H9 (cell line): Measurements from ENCODE around the gene TMEM156. TPM values are rescaled to one million over a fixed set of nuclear protein-coding genes. Genes with fewer than 3 reads are reported as not detected.
A peak's percentile ranks its signal among the peaks of the same experiment; 100 is the strongest.
"Not testable (repeated sequence)": the region's sequence is repeated elsewhere in the genome, so short reads cannot be mapped to it uniquely, and the experiment has no call there.

Experiments used
- DNase-seq: peaks from one replicate; pipeline ENCODE4 v3.0.0-alpha.2; 2017
- H2AFZ ChIP-seq: one replicate; pipeline ENCODE4 v1.6.1; 2013; ENCODE audit warnings: mild to moderate bottlenecking, low read length, control low read depth, moderate library complexity
- H2AK5ac ChIP-seq: 2 replicates; pipeline ENCODE4 v1.6.1; 2013; ENCODE audit warnings: low read length, control low read depth, mixed read lengths; ENCODE audit not compliant: insufficient read length
- H2BK120ac ChIP-seq: one replicate; pipeline ENCODE4 v1.6.1; 2013; ENCODE audit warnings: low read depth, mild to moderate bottlenecking, low read length, control low read depth, inconsistent platforms; ENCODE audit not compliant: poor library complexity, severe bottlenecking
- H2BK12ac ChIP-seq: 2 replicates; pipeline ENCODE4 v1.6.1; 2013; ENCODE audit warnings: low read length, control low read depth, mixed read lengths, low read depth; ENCODE audit not compliant: insufficient read length
- H2BK15ac ChIP-seq: 2 replicates; pipeline ENCODE4 v1.6.1; 2013; ENCODE audit warnings: low read depth, low read length, control low read depth
- H2BK20ac ChIP-seq: one replicate; pipeline ENCODE4 v1.6.1; 2013; ENCODE audit warnings: low read depth, mild to moderate bottlenecking, low read length, control low read depth, inconsistent platforms; ENCODE audit not compliant: poor library complexity, severe bottlenecking
- H2BK5ac ChIP-seq: 2 replicates; pipeline ENCODE4 v1.6.1; 2013; ENCODE audit warnings: low read length, control low read depth, mixed read lengths; ENCODE audit not compliant: insufficient read length
- H3K14ac ChIP-seq: 2 replicates; pipeline ENCODE4 v1.6.1; 2013; ENCODE audit warnings: low read length, control low read depth; ENCODE audit not compliant: insufficient read depth
- H3K18ac ChIP-seq: 2 replicates; pipeline ENCODE4 v1.6.1; 2013; ENCODE audit warnings: low read depth, mild to moderate bottlenecking, mixed read lengths, low read length, control low read depth; ENCODE audit not compliant: insufficient read length
- H3K23ac ChIP-seq: 2 replicates; pipeline ENCODE4 v1.6.1; 2013; ENCODE audit warnings: low read length, control low read depth, mixed read lengths, low read depth; ENCODE audit not compliant: insufficient read length
- H3K23me2 ChIP-seq: 2 replicates; pipeline ENCODE4 v1.6.1; 2013; ENCODE audit warnings: low read depth, mild to moderate bottlenecking, mixed read lengths, low read length, control low read depth; ENCODE audit not compliant: insufficient read length, poor library complexity, severe bottlenecking
- H3K27ac ChIP-seq: 2 replicates; pipeline ENCODE4 v1.5.1; 2013; ENCODE audit warnings: low read length, control low read depth, mixed read lengths, low read depth; ENCODE audit not compliant: insufficient read length
- H3K27me3 ChIP-seq: 2 replicates; pipeline ENCODE4 v1.6.1; 2013; ENCODE audit warnings: low read length, control low read depth, inconsistent platforms; ENCODE audit not compliant: insufficient read depth
- H3K4ac ChIP-seq: 2 replicates; pipeline ENCODE4 v1.6.1; 2013; ENCODE audit warnings: low read depth, mild to moderate bottlenecking, control low read depth, inconsistent platforms, low read length, moderate library complexity
- H3K4me1 ChIP-seq: 2 replicates; pipeline ENCODE4 v1.6.1; 2013; ENCODE audit warnings: low read length, control low read depth, inconsistent platforms; ENCODE audit not compliant: insufficient read depth
- H3K4me2 ChIP-seq: 2 replicates; pipeline ENCODE4 v1.6.1; 2013; ENCODE audit warnings: low read length, control low read depth, mixed read lengths; ENCODE audit not compliant: insufficient read length, insufficient read depth
- H3K56ac ChIP-seq: 2 replicates; pipeline ENCODE4 v1.6.1; 2013; ENCODE audit warnings: low read depth, mild to moderate bottlenecking, mixed read lengths, low read length, control low read depth; ENCODE audit not compliant: insufficient read length
- H3K79me1 ChIP-seq: 2 replicates; pipeline ENCODE4 v1.6.1; 2013; ENCODE audit warnings: low read depth, mild to moderate bottlenecking, moderate library complexity, low read length, control low read depth, inconsistent platforms; ENCODE audit not compliant: insufficient read depth, poor library complexity, severe bottlenecking
- H3K79me2 ChIP-seq: 2 replicates; pipeline ENCODE4 v1.6.1; 2013; ENCODE audit warnings: low read length, control low read depth, inconsistent platforms; ENCODE audit not compliant: insufficient read depth
- H3K9ac ChIP-seq: 2 replicates; pipeline ENCODE4 v1.6.1; 2013; ENCODE audit warnings: low read length, control low read depth, mixed read lengths; ENCODE audit not compliant: insufficient read length; ENCODE audit errors: extremely low read depth
- H3K9me3 ChIP-seq: one replicate; pipeline ENCODE4 v1.6.1; 2013; ENCODE audit warnings: low read depth, low read length, inconsistent platforms; ENCODE audit not compliant: control insufficient read depth
- H3T11ph ChIP-seq: one replicate; pipeline ENCODE4 v1.6.1; 2013; ENCODE audit warnings: mild to moderate bottlenecking, low read length, control low read depth, inconsistent platforms
- H4K20me1 ChIP-seq: one replicate; pipeline ENCODE4 v1.6.1; 2013; ENCODE audit not compliant: control insufficient read depth, insufficient read length, insufficient read depth
- H4K5ac ChIP-seq: 2 replicates; pipeline ENCODE4 v1.6.1; 2013; ENCODE audit warnings: low read depth, mild to moderate bottlenecking, mixed read lengths, low read length, control low read depth; ENCODE audit not compliant: insufficient read length
- H4K8ac ChIP-seq: replicated peaks from 2 replicates; pipeline ENCODE4 v1.6.1; 2013; ENCODE audit warnings: low read length, control low read depth, mixed read lengths, low read depth; ENCODE audit not compliant: insufficient read length
- H4K91ac ChIP-seq: 2 replicates; pipeline ENCODE4 v1.6.1; 2013; ENCODE audit warnings: low read depth, mild to moderate bottlenecking, moderate library complexity, mixed read lengths, low read length, control low read depth; ENCODE audit not compliant: insufficient read length
- H3K27ac Mint-ChIP-seq, 3 experiments: 2 replicates in 2 of 3; 3 replicates in 1 of 3; pipeline ENCODE4 v1.8.0; 2020 to 2021; ENCODE audit warnings: mixed read lengths in 3 of 3, mild to moderate bottlenecking in 1 of 3, moderate library complexity in 1 of 3
- H3K27me3 Mint-ChIP-seq: 2 replicates; pipeline ENCODE4 v1.8.0; 2021; ENCODE audit warnings: low read depth, mild to moderate bottlenecking, moderate library complexity, mixed read lengths
- H3K36me3 Mint-ChIP-seq, 3 experiments: 2 replicates in 2 of 3; 3 replicates in 1 of 3; pipeline ENCODE4 v1.8.0; 2020 to 2021; ENCODE audit warnings: low read depth in 3 of 3, mixed read lengths in 3 of 3; ENCODE audit not compliant: insufficient read depth in 1 of 3
- H3K4me1 Mint-ChIP-seq, 2 experiments: 2 replicates each; pipeline ENCODE4 v1.8.0; 2020; ENCODE audit warnings: mixed read lengths in 2 of 2
- H3K4me3 Mint-ChIP-seq, 2 experiments: 2 replicates in 1 of 2; 3 replicates in 1 of 2; pipeline ENCODE4 v1.8.0; 2020 to 2021; ENCODE audit warnings: mild to moderate bottlenecking in 2 of 2, mixed read lengths in 2 of 2, moderate library complexity in 1 of 2
- H3K9me3 Mint-ChIP-seq, 2 experiments: 2 replicates in 1 of 2; 3 replicates in 1 of 2; pipeline ENCODE4 v1.8.0; 2020; ENCODE audit warnings: mild to moderate bottlenecking in 2 of 2, mixed read lengths in 2 of 2, moderate library complexity in 1 of 2
- CTCF ChIP-seq: fragments of 200-600 bp; sonication (generic); conservative IDR thresholded peaks from 3 replicates; pipeline ENCODE4 v1.8.0; 2021; ENCODE audit warnings: antibody characterized with exemption, mild to moderate bottlenecking
- WGBS: extraction: QIAGEN DNeasy Blood & Tissue Kit; methylation state at CpG from one replicate; pipeline ENCODE4 v1.1.7; 2013; ENCODE audit warnings: missing lambda C conversion rate, low lambda C conversion rate, mixed read lengths; ENCODE audit not compliant: insufficient read length; ENCODE audit errors: extremely low coverage; 5-methylcytosine and 5-hydroxymethylcytosine counted together
- total RNA-seq: library from RNA; stranded (reverse); gene quantifications from 2 replicates; pipeline ENCODE4 v1.2.1, GENCODE V29; 2021

Gene TMEM156
- total RNA-seq, 1 experiment from 2014 or later = not detected

- no peak overlapping the region for H3T11ph ChIP-seq
- DNase-seq = no peak
- H4K91ac ChIP-seq = no peak overlapping the region
- no peak overlapping the region for H2BK120ac ChIP-seq
- no peak overlapping the region for H4K8ac ChIP-seq
- WGBS = no CpG with 5 or more reads among the region's 6 CpGs
- no peak overlapping the region for H3K27ac ChIP-seq
- no peak for TF ChIP-seq CTCF
- H3K9me3 Mint-ChIP-seq = no peaks in the 10 kb centered on the region
- H3K14ac ChIP-seq = no peak overlapping the region
- H3K9ac ChIP-seq = no peak overlapping the region
- no peaks in the 10 kb centered on the region for H3K79me2 ChIP-seq
- no peak overlapping the region for H2BK5ac ChIP-seq
- peaks cover 9 to 13% of the 10 kb centered on the region in 2 experiments for H3K4me1 Mint-ChIP-seq
- H4K5ac ChIP-seq = no peak overlapping the region
- 0 out of 2 replicates have a peak, but pooled peaks cover 3% of the 10 kb centered on the region for H3K4me1 ChIP-seq
- no peaks in the 10 kb centered on the region for H3K23me2 ChIP-seq
- no peak overlapping the region for H3K4me2 ChIP-seq
- no peak overlapping the region for H2BK20ac ChIP-seq
- no peaks in the 10 kb centered on the region for H3K27me3 Mint-ChIP-seq
- H3K4ac ChIP-seq = no peak overlapping the region
- no peak overlapping the region for H3K27ac Mint-ChIP-seq
- H3K56ac ChIP-seq = no peak overlapping the region
- H3K79me1 ChIP-seq = no peaks in the 10 kb centered on the region
- H2BK15ac ChIP-seq = no peak overlapping the region
- no peak overlapping the region for H2AK5ac ChIP-seq
- H4K20me1 ChIP-seq = no peaks in the 10 kb centered on the region
- H3K9me3 ChIP-seq = no peaks in the 10 kb centered on the region
- no peak overlapping the region for H3K4me3 Mint-ChIP-seq
- H3K23ac ChIP-seq = no peak overlapping the region
- no peaks in the 10 kb centered on the region for H3K36me3 Mint-ChIP-seq
- no peak overlapping the region for H2BK12ac ChIP-seq
- no peaks in the 10 kb centered on the region for H3K27me3 ChIP-seq
- H3K18ac ChIP-seq = no peak overlapping the region
- no peak overlapping the region for H2AFZ ChIP-seq
Observed at GRCh38 chr4:38989487-38989886, 42.7 kb downstream of the TMEM156 start.

- peak; percentile 32 for DNase-seq
- Mint-ChIP-seq H3K4me1 (peaks cover 13% of the 10 kb centered on the region in 2 experiments), H3K27ac (peak overlapping the region in 1 of 3 experiments; percentile 27; a peak in 1 of 7 replicates)
- not testable (repeated sequence) for H3K23me2 ChIP-seq, H3K9me3 ChIP-seq, H4K5ac ChIP-seq, H2BK15ac ChIP-seq, H2BK20ac ChIP-seq, H3K9ac ChIP-seq, H2BK12ac ChIP-seq, H2BK5ac ChIP-seq, H3K36me3 Mint-ChIP-seq, H2AK5ac ChIP-seq, H3K14ac ChIP-seq, H3K27me3 ChIP-seq, H2BK120ac ChIP-seq, H4K8ac ChIP-seq, H3K79me1 ChIP-seq, H3K18ac ChIP-seq, H3K27ac ChIP-seq, H3K4me2 ChIP-seq, H3K56ac ChIP-seq, H3K4me1 ChIP-seq, H3K79me2 ChIP-seq, H3K4me3 Mint-ChIP-seq, H3K4ac ChIP-seq, H3K9me3 Mint-ChIP-seq, H3K27me3 Mint-ChIP-seq, H4K20me1 ChIP-seq, H3T11ph ChIP-seq, H2AFZ ChIP-seq, H4K91ac ChIP-seq, H3K23ac ChIP-seq
- WGBS = no CpG with 5 or more reads among the region's 9 CpGs
Observed at GRCh38 chr4:38988353-38988752, 43.9 kb downstream of the TMEM156 start.
